Measurements from ENCODE around the gene IFIT5. TPM values are rescaled to one million over a fixed set of nuclear protein-coding genes. Genes with fewer than 3 reads are reported as not detected.

The IFIT5 gene
- total RNA-seq, 1 donor from 2014 or later: 5.1 TPM

DNA sequence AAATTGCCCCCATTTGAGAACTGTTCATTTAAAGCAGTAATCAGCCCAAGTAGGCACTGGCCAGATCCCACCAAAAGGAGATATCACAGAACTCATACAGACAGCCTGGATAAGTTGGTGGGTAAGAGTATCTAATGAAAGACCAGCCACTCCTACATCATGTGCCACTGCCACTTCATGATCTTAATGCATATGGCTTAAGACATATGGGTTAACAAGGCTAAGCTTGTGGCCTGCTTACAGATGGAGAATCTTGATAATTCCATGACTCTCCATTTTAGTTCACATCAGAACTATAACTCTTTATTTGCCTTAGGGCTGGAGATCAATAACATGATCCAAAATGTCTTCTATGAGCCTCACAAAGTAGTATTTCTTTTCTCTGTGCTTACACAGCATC lies 43.3 kb upstream of the IFIT5 start:
- no peak for DNase-seq
- peaks cover 2% of the 10 kb centered on the region for H3K9me3 Mint-ChIP-seq (ENCODE audit: unreplicated experiment)
- H3K4me3 Mint-ChIP-seq (ENCODE audit: unreplicated experiment): no peak overlapping the region
- no peaks in the 10 kb centered on the region for H3K4me1 Mint-ChIP-seq (ENCODE audit: low read depth, unreplicated experiment)
- H3K27ac Mint-ChIP-seq (ENCODE audit: unreplicated experiment): no peak overlapping the region
- TF ChIP-seq, protein P1, sequence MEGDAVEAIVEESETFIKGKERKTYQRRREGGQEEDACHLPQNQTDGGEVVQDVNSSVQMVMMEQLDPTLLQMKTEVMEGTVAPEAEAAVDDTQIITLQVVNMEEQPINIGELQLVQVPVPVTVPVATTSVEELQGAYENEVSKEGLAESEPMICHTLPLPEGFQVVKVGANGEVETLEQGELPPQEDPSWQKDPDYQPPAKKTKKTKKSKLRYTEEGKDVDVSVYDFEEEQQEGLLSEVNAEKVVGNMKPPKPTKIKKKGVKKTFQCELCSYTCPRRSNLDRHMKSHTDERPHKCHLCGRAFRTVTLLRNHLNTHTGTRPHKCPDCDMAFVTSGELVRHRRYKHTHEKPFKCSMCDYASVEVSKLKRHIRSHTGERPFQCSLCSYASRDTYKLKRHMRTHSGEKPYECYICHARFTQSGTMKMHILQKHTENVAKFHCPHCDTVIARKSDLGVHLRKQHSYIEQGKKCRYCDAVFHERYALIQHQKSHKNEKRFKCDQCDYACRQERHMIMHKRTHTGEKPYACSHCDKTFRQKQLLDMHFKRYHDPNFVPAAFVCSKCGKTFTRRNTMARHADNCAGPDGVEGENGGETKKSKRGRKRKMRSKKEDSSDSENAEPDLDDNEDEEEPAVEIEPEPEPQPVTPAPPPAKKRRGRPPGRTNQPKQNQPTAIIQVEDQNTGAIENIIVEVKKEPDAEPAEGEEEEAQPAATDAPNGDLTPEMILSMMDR (IDR thresholded peaks at IDR 0.05; ENCODE audit: partially characterized antibody, unreplicated experiment): no peak
- no peaks in the 10 kb centered on the region for H3K27me3 Mint-ChIP-seq (ENCODE audit: unreplicated experiment)
- H3K36me3 Mint-ChIP-seq (ENCODE audit: unreplicated experiment): no peaks in the 10 kb centered on the region

DNA sequence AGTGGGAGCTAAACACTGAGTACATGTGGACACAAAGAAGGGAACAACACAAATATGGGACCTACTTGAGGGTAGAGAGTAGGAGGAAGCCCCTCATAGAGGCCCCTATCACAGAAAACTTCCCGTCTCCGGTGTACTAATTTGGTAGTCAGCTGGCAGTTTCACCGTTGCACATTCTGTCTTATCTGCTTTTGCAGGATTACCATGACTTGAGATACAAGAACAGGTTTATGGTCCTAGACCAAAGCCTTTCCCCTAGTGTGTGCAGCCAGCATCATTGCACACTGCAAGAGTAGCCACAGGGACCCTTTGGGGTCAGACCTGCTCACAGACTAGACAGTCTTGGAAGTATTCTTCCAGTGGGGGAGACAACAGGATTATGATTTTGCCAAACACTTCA lies 42.4 kb upstream of the IFIT5 start:
- H3K36me3 Mint-ChIP-seq (ENCODE audit: unreplicated experiment): no peaks in the 10 kb centered on the region
- no peaks in the 10 kb centered on the region for H3K27me3 Mint-ChIP-seq (ENCODE audit: unreplicated experiment)
- H3K4me3 Mint-ChIP-seq (ENCODE audit: unreplicated experiment): no peak overlapping the region
- H3K4me1 Mint-ChIP-seq (ENCODE audit: low read depth, unreplicated experiment): no peaks in the 10 kb centered on the region
- H3K9me3 Mint-ChIP-seq (ENCODE audit: unreplicated experiment): peaks cover 2% of the 10 kb centered on the region
- no peak for DNase-seq
- TF ChIP-seq, protein P1 (IDR thresholded peaks at IDR 0.05; ENCODE audit: partially characterized antibody, unreplicated experiment): no peak
- no peak overlapping the region for H3K27ac Mint-ChIP-seq (ENCODE audit: unreplicated experiment)

DNA sequence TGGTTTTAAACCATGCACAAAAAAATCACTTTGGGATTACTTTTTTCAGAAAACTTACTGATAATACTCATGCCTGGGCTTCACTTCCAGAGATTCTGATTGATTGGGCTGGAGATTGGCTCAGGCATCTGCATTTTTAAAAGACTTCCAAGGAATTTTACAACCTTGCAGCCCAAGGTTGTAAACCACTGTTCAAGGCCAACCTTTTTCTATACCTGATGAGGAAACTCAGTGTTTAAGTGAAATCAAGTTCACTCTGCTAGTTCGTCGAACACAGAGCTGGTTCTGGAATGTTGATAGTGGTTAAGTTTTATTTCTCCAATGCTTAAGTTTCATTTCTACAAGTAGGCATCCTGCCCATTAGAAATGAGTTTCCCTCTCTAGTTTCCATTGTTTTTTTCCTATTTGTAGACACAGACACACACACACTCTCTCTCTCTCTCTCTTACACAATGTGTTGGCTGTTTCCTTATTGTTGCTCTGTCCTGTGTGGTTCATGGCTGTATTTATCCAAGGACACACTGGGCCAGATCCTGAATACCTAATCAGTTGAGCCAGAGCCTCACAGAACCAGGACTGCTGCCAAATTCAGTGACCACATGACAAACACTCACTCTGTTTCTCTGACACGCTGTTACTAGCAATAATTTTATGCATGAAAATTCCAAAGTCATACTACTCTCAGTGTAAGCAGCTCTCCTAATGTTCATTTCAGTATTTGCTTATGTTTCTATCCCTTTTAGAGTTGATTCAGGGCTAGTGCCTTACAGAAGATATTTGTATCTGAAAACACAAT lies 40.3 kb upstream of the IFIT5 start:
- Mint-ChIP-seq H3K9me3 (ENCODE audit: unreplicated experiment) (no peaks in the 10 kb centered on the region), H3K4me1 (ENCODE audit: low read depth, unreplicated experiment) (no peaks in the 10 kb centered on the region), H3K4me3 (ENCODE audit: unreplicated experiment) (no peak overlapping the region), H3K27me3 (ENCODE audit: unreplicated experiment) (no peaks in the 10 kb centered on the region), H3K36me3 (ENCODE audit: unreplicated experiment) (no peaks in the 10 kb centered on the region), H3K27ac (ENCODE audit: unreplicated experiment) (no peak overlapping the region)
- TF ChIP-seq, protein P1 (IDR thresholded peaks at IDR 0.05; ENCODE audit: partially characterized antibody, unreplicated experiment): no peak
- DNase-seq: no peak

- Mint-ChIP-seq H3K36me3 (ENCODE audit: unreplicated experiment) (no peaks in the 10 kb centered on the region), H3K4me1 (ENCODE audit: low read depth, unreplicated experiment) (no peaks in the 10 kb centered on the region), H3K4me3 (ENCODE audit: unreplicated experiment) (no peak overlapping the region), H3K27ac (ENCODE audit: unreplicated experiment) (no peak overlapping the region), H3K9me3 (ENCODE audit: unreplicated experiment) (no peaks in the 10 kb centered on the region), H3K27me3 (ENCODE audit: unreplicated experiment) (no peaks in the 10 kb centered on the region)
- TF ChIP-seq, protein P1 (IDR thresholded peaks at IDR 0.05; ENCODE audit: partially characterized antibody, unreplicated experiment): no peak
- no peak for DNase-seq
These were observed 39.6 kb upstream of the IFIT5 start for GRCh38 chr10:89374713-89375141.

All from glutamatergic neuron (in vitro differentiated cells).